ENCODE results near the gene FN1. TPM values are rescaled to one million over a fixed set of nuclear protein-coding genes. Genes with fewer than 3 reads are reported as not detected.

The FN1 gene
- total RNA-seq, 1 donor: 18,025 TPM

DNA sequence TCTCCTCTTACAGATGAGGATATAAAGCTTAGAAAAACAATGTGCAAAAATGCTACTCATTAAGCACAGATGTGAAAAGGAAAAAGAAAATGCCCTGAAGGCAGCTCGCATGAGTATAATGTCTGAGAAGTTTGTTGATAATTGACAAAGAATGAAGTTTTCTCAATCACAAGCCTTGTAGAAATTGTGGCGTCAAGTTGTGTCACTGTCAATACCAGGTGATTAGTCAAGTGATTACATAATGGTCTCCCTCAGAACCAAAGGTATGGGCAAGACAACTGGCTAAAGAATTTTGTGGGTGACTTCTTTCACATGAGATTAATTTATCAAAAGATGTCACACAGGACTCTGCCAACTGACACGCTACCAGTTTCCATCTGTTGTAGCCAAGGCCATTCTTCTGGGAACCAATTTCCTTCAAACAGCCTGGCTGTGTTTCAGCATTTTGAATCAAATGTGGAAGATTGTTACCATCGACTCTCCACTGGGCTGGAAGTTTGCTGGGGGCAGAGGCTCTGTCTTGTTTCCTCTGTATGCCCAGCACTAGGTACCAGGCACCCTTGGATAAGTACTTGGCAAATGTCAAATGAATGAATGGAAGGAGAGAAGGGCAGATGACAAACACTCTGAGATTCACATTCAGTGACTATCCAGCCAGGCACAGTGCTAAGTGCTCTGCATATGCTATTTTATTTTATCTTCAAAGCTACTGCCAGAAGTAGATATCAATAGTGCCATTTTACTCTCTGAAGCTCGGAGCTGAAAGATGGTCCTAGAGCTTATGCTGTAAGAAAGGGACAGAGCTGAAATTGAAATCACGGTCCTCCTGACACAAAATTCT, 5.9 kb upstream of the FN1 start:
- Histone ChIP-seq H4K20me1 (ENCODE audit: insufficient read depth, low read length) (no peaks in the 10 kb centered on the region), H3K9me3 (ENCODE audit: low read depth, low read length) (no peaks in the 10 kb centered on the region), H3K79me2 (ENCODE audit: insufficient read depth, low read length) (peaks cover 29% of the 10 kb centered on the region), H3K27ac (ENCODE audit: low read depth, low read length) (no peak overlapping the region), H3K4me1 (ENCODE audit: insufficient read depth, low read length) (peaks cover 36% of the 10 kb centered on the region), H3K4me2 (ENCODE audit: insufficient read depth, low read length) (no peak overlapping the region), H3K27me3 (ENCODE audit: insufficient read depth, low read length) (no peaks in the 10 kb centered on the region), H3K36me3 (ENCODE audit: insufficient read depth, low read length) (no peaks in the 10 kb centered on the region), H3K4me3 (ENCODE audit: insufficient read depth, low read length) (no peak overlapping the region), H2AFZ (ENCODE audit: low read length) (no peak overlapping the region)
- TF ChIP-seq, protein P1, sequence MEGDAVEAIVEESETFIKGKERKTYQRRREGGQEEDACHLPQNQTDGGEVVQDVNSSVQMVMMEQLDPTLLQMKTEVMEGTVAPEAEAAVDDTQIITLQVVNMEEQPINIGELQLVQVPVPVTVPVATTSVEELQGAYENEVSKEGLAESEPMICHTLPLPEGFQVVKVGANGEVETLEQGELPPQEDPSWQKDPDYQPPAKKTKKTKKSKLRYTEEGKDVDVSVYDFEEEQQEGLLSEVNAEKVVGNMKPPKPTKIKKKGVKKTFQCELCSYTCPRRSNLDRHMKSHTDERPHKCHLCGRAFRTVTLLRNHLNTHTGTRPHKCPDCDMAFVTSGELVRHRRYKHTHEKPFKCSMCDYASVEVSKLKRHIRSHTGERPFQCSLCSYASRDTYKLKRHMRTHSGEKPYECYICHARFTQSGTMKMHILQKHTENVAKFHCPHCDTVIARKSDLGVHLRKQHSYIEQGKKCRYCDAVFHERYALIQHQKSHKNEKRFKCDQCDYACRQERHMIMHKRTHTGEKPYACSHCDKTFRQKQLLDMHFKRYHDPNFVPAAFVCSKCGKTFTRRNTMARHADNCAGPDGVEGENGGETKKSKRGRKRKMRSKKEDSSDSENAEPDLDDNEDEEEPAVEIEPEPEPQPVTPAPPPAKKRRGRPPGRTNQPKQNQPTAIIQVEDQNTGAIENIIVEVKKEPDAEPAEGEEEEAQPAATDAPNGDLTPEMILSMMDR (IDR thresholded peaks at IDR 0.05; ENCODE audit: extremely low read depth, low read depth, low read length): no peak
- peak; percentile 6 for DNase-seq (ENCODE audit: insufficient read length, low spot score, missing footprints)

DNA sequence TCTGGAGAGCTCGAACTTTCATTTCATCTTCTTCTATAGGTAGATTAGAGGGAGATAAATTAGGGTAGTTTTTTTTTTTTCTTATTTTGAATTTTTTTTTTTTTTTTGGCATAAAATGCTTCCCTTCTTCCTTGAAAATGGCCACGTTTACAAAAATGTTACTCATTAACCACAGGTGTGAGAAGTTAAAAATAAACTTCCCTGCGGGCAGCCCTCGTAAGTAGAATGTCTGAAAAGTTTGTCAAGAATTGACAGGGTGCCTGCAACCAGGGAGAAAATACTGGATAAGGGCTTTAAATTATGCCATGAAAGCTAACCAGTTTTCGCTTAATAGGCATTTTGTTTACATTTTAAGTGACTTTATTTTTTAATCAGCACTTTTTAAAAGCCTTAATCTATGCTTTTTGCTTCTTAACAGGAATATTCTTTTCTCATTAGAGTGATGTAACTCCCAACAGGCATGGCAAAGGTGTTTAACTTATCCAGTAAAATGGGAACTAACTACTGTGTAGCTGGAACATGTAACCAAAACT, 4.2 kb upstream of the FN1 start:
- peaks cover 6% of the 10 kb centered on the region for H3K36me3 ChIP-seq (ENCODE audit: insufficient read depth, low read length)
- DNase-seq (ENCODE audit: insufficient read length, low spot score, missing footprints): peak; percentile 48
- H3K9me3 ChIP-seq (ENCODE audit: low read depth, low read length): no peaks in the 10 kb centered on the region
- H3K4me1 ChIP-seq (ENCODE audit: insufficient read depth, low read length): peaks cover 37% of the 10 kb centered on the region
- H4K20me1 ChIP-seq (ENCODE audit: insufficient read depth, low read length): peaks cover 6% of the 10 kb centered on the region
- peak overlapping the region; percentile 45 for H2AFZ ChIP-seq (ENCODE audit: low read length)
- H3K79me2 ChIP-seq (ENCODE audit: insufficient read depth, low read length): peaks cover 43% of the 10 kb centered on the region
- H3K27ac ChIP-seq (ENCODE audit: low read depth, low read length): peak overlapping the region; percentile 100
- H3K4me3 ChIP-seq (ENCODE audit: insufficient read depth, low read length): no peak overlapping the region
- H3K27me3 ChIP-seq (ENCODE audit: insufficient read depth, low read length): no peaks in the 10 kb centered on the region
- TF ChIP-seq, protein P1 (IDR thresholded peaks at IDR 0.05; ENCODE audit: extremely low read depth, low read depth, low read length): no peak
- H3K4me2 ChIP-seq (ENCODE audit: insufficient read depth, low read length): peak overlapping the region; percentile 97

DNA sequence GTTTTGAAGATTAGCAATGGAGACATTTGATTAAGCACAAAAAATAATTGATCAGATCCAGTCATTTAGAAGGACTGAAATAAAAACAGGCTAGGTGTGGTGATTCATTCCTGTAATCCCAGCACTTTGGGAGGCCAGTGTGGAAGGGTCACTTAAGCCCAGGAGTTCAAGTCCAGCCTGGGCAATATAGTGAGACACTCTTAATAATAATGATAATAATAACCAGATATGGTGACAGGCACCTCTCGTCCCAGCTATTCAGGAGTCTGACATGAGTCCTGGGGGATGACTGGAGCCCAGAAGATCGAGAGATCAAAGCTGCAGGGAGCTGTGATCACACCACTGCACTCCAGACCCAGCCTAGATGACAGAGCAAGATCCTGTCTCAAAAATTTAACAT, 3.5 kb upstream of the FN1 start:
- Histone ChIP-seq H3K9me3 (ENCODE audit: low read depth, low read length) (no peaks in the 10 kb centered on the region), H3K36me3 (ENCODE audit: insufficient read depth, low read length) (peaks cover 13% of the 10 kb centered on the region), H3K79me2 (ENCODE audit: insufficient read depth, low read length) (peaks cover 50% of the 10 kb centered on the region), H3K4me1 (ENCODE audit: insufficient read depth, low read length) (peaks cover 37% of the 10 kb centered on the region), H2AFZ (ENCODE audit: low read length) (no peak overlapping the region), H4K20me1 (ENCODE audit: insufficient read depth, low read length) (peaks cover 13% of the 10 kb centered on the region), H3K27ac (ENCODE audit: low read depth, low read length) (peak overlapping the region; percentile 100), H3K4me2 (ENCODE audit: insufficient read depth, low read length) (peak overlapping the region; percentile 97), H3K4me3 (ENCODE audit: insufficient read depth, low read length) (peak overlapping the region; percentile 79), H3K27me3 (ENCODE audit: insufficient read depth, low read length) (no peaks in the 10 kb centered on the region)
- DNase-seq (ENCODE audit: insufficient read length, low spot score, missing footprints): no peak
- TF ChIP-seq, protein P1 (IDR thresholded peaks at IDR 0.05; ENCODE audit: extremely low read depth, low read depth, low read length): no peak

DNA sequence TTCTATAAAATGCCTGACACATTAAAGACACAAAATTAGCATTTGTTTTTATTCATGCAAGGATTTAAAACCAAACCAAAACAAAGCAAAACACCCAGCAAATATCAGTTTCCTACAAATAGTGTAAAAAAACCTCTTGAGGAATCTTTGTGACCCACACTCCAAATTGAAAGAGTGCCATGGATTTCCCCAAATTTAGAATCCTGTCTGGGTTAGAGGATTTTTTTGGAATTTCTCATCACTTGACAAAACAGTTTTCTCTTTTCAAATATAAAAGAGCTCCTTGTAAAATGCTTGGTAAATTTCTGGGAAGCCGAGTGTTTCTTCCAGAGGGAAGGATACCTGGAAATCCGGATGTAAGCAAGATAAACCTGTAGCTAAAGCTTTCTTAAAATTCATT, 1.7 kb upstream of the FN1 start:
- no peak overlapping the region for H2AFZ ChIP-seq (ENCODE audit: low read length)
- TF ChIP-seq, protein P1 (IDR thresholded peaks at IDR 0.05; ENCODE audit: extremely low read depth, low read depth, low read length): no peak
- peaks cover 30% of the 10 kb centered on the region for H3K36me3 ChIP-seq (ENCODE audit: insufficient read depth, low read length)
- peaks cover 67% of the 10 kb centered on the region for H3K79me2 ChIP-seq (ENCODE audit: insufficient read depth, low read length)
- H3K4me2 ChIP-seq (ENCODE audit: insufficient read depth, low read length): peak overlapping the region; percentile 97
- H3K4me1 ChIP-seq (ENCODE audit: insufficient read depth, low read length): peaks cover 43% of the 10 kb centered on the region
- H3K9me3 ChIP-seq (ENCODE audit: low read depth, low read length): no peaks in the 10 kb centered on the region
- peak overlapping the region; percentile 79 for H3K4me3 ChIP-seq (ENCODE audit: insufficient read depth, low read length)
- H4K20me1 ChIP-seq (ENCODE audit: insufficient read depth, low read length): peaks cover 28% of the 10 kb centered on the region
- no peaks in the 10 kb centered on the region for H3K27me3 ChIP-seq (ENCODE audit: insufficient read depth, low read length)
- H3K27ac ChIP-seq (ENCODE audit: low read depth, low read length): peak overlapping the region; percentile 100
- DNase-seq (ENCODE audit: insufficient read length, low spot score, missing footprints): peak; percentile 56
